Panc1 (cell line): Measurements from ENCODE around the gene NT5E.

ENCODE experiments used
- CTCF ChIP-seq: fragments of 450-650 bp; IDR thresholded peaks from 2 replicates; pipeline ENCODE4 v1.5.1; 2017; ENCODE audit warnings: mild to moderate bottlenecking
- POLR2AphosphoS5 ChIP-seq: IDR thresholded peaks from 2 replicates; pipeline ENCODE4 v1.6.1; 2012; ENCODE audit warnings: mild to moderate bottlenecking, low read depth, low read length, moderate library complexity
- REST ChIP-seq, 2 experiments: IDR thresholded peaks; 2 replicates each; pipeline ENCODE4 v1.6.1; 2011 to 2012; ENCODE audit warnings: low read depth in 2 of 2, control low read depth in 1 of 2, low read length in 1 of 2, mild to moderate bottlenecking in 1 of 2, moderate library complexity in 1 of 2; ENCODE audit not compliant: insufficient read depth in 1 of 2
- SIN3A ChIP-seq: IDR thresholded peaks from 2 replicates; pipeline ENCODE4 v1.6.1; 2012; ENCODE audit warnings: low read depth, mild to moderate bottlenecking, low read length, moderate library complexity, borderline replicate concordance; ENCODE audit not compliant: insufficient read depth
- TCF7L2 ChIP-seq: IDR thresholded peaks from 2 replicates; pipeline ENCODE4 v1.6.1; 2011; ENCODE audit warnings: mild to moderate bottlenecking, low read depth, low read length, inconsistent platforms

GRCh38 chr6:85455471-85456026 is 5.7 kb downstream of the NT5E start:
- TF ChIP-seq SIN3A (no peak), CTCF (no peak), POLR2AphosphoS5 (no peak), REST (IDR thresholded peaks at IDR 0.05; ENCODE audit: insufficient read depth in 1 of 2, low read depth in 2 of 2, low read length in 1 of 2) (no peak), TCF7L2 (no peak)
